Pancreas (tissue), 10 donors: ENCODE results near the gene S100A6. TPM values are rescaled to one million over a fixed set of nuclear protein-coding genes. Genes with fewer than 3 reads are reported as not detected.

Experiments used
- ATAC-seq, 4 donors: fragments of 200-7000 bp; cut with Tn5 transposase; one replicate each; pipeline versions ENCODE4 v1.8.0 to v1.9.1; 2020; ENCODE audit warnings: mild to moderate bottlenecking in 4 of 4, moderate library complexity in 4 of 4
- DNase-seq, 6 donors: peaks; one replicate each; pipeline ENCODE4 v3.0.0-alpha.2; 2020
- FAIRE-seq: peaks from 2 replicates; lab custom pipeline; 2012; peaks lifted over from hg19 to GRCh38; lab: Jason Lieb, UNC
- H3K27ac ChIP-seq, 4 donors: fragments of 200-600 bp; sonication (generic); 1 replicate in 3 of 4; 2 replicates in 1 of 4; pipeline versions ENCODE4 v1.5.0 to v1.8.0; 2020
- H3K27me3 ChIP-seq, 4 donors: fragments of 200-600 bp; one replicate each; pipeline ENCODE4 v1.8.0; 2021
- H3K36me3 ChIP-seq, 3 donors: fragments of 200-600 bp; sonication (generic) in 1 of 3; one replicate each; pipeline versions ENCODE4 v1.5.0 to v1.8.0; 2020 to 2021
- H3K4me1 ChIP-seq, 3 donors: fragments of 200-600 bp; one replicate each; pipeline ENCODE4 v1.8.0; 2021
- H3K4me3 ChIP-seq, 4 donors: fragments of 200-600 bp; sonication (generic) in 2 of 4; one replicate each; pipeline versions ENCODE4 v1.5.0 to v1.8.0; 2020 to 2021
- H3K9me3 ChIP-seq, 4 donors: fragments of 200-600 bp; one replicate each; pipeline ENCODE4 v1.8.0; 2021
- WGBS, 2 donors: extraction: QIAGEN DNeasy Blood & Tissue Kit; methylation state at CpG; one replicate each; pipeline ENCODE4 v1.1.7; 2013; 5-methylcytosine and 5-hydroxymethylcytosine counted together
- intact Hi-C, 3 donors: fragments of 100-400 bp; cut with DNase I; formaldehyde crosslinking; loops; one replicate each; pipeline versions ENCODE4 v1.11.1 to v1.14.2; 2022
- polyA plus RNA-seq, 2 donors: library from polyadenylated mRNA; stranded (reverse); fragments of 200-250 nt; gene quantifications; one replicate each; pipeline ENCODE4 v1.2.3, GENCODE V29; 2013
- total RNA-seq, 6 donors: library from RNA; stranded (reverse); fragmentation: NEBNext Ultra II Directional in 4 of 6; extraction: Animal tissue kit (Norgen Biotek cat#: 25700) in 4 of 6; gene quantifications; one replicate each; pipeline versions ENCODE4 v1.2.1 to v1.2.4, GENCODE V29; 2021 to 2023
- TF ChIP-seq, protein P1 (sequence below), 4 donors: fragments of 200-600 bp; sonication (generic) in 3 of 4; IDR thresholded peaks; one replicate each; pipeline versions ENCODE4 v1.5.0 to v1.8.0; 2021; ENCODE audit warnings: antibody characterized with exemption in 4 of 4
- donor health status: healthy with polysubstance abuse.
- donor health status: DM: no; HTN: no; CAD: no; lungs with moderate emphysema.
- donor health status: DM: no; HTN: no; CAD: no.
- donor health status: control.
- donor health status: control.
- donor health status: Bipolar disorder and iron deficiency.
- donor health status: DM: yes; HTN: yes; CAD: no.
- donor health status: DM: no; HTN: no; CAD: no.
- donor health status: DM: no; HTN: no; CAD: no.
- donor health status: DM: yes; HTN: yes; CAD: no.

Gene S100A6
- total and polyA plus RNA-seq, 8 donors: 21.4 to 495 (median 105) TPM

GRCh38 chr1:153552335-153552734, 16.5 kb upstream of the S100A6 start:
- 86 to 88% methylated on average over 8 of the region's 8 CpGs for WGBS, 2 donors
- FAIRE-seq: no peak

GRCh38 chr1:153550827-153551500, 15.2 kb upstream of the S100A6 start:
- Histone ChIP-seq H3K4me1 (peaks cover 0 to 7% (median 0%) of the 10 kb centered on the region in 3 donors), H3K36me3 (no peaks in the 10 kb centered on the region), H3K4me3 (no peak overlapping the region), H3K27me3 (no peaks in the 10 kb centered on the region), H3K9me3 (no peaks in the 10 kb centered on the region), H3K27ac (no peak overlapping the region)
- FAIRE-seq: no peak
- no peak for ATAC-seq
- TF ChIP-seq, protein P1, sequence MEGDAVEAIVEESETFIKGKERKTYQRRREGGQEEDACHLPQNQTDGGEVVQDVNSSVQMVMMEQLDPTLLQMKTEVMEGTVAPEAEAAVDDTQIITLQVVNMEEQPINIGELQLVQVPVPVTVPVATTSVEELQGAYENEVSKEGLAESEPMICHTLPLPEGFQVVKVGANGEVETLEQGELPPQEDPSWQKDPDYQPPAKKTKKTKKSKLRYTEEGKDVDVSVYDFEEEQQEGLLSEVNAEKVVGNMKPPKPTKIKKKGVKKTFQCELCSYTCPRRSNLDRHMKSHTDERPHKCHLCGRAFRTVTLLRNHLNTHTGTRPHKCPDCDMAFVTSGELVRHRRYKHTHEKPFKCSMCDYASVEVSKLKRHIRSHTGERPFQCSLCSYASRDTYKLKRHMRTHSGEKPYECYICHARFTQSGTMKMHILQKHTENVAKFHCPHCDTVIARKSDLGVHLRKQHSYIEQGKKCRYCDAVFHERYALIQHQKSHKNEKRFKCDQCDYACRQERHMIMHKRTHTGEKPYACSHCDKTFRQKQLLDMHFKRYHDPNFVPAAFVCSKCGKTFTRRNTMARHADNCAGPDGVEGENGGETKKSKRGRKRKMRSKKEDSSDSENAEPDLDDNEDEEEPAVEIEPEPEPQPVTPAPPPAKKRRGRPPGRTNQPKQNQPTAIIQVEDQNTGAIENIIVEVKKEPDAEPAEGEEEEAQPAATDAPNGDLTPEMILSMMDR (IDR thresholded peaks at IDR 0.05): no peak
- peak in 1 of 6 donors; percentile 24 for DNase-seq
- intact Hi-C loops: no loop called here
- WGBS, 2 donors: 81 to 87% methylated on average over 10 of the region's 10 CpGs

More at GRCh38 chr1:153552335-153552734, 16.5 kb upstream of the S100A6 start:
- TF ChIP-seq, protein P1 (IDR thresholded peaks at IDR 0.05): no peak
- no peak overlapping the region for H3K4me3 ChIP-seq
- no peak for DNase-seq
- ATAC-seq: no peak
- no peaks in the 10 kb centered on the region for H3K36me3 ChIP-seq
- H3K27me3 ChIP-seq: no peaks in the 10 kb centered on the region
- intact Hi-C loops: no loop called here
- H3K9me3 ChIP-seq: no peaks in the 10 kb centered on the region
- H3K4me1 ChIP-seq: peaks cover 0 to 7% (median 0%) of the 10 kb centered on the region in 3 donors
- no peak overlapping the region for H3K27ac ChIP-seq

DNA sequence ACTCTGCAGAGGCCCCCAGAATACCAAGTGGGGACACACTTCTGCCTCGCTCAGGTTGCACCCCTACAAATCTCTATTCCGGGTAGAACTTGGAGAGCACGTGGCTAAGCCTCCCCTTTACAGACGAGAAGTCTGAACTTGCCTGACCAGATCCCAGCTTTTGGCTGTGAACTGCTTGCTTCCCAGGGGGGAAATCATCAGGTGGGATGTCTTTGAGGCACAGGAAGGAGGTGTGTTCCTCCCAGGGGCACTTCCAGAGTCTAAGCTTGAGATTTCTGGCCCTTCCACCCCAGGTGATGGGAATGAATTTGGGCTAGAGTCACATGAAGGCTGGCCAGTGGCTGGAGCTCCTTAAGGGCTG, 14.6 kb upstream of the S100A6 start:
- DNase-seq: peak in 1 of 6 donors; percentile 6
- no peak for ATAC-seq
- Histone ChIP-seq H3K27ac (no peak overlapping the region), H3K4me3 (no peak overlapping the region), H3K9me3 (no peaks in the 10 kb centered on the region), H3K4me1 (peaks cover 0 to 8% (median under 1%) of the 10 kb centered on the region in 3 donors), H3K27me3 (no peaks in the 10 kb centered on the region), H3K36me3 (no peaks in the 10 kb centered on the region)
- intact Hi-C loops: no loop called here
- WGBS, 2 donors: 85 to 91% methylated on average over 4 of the region's 4 CpGs
- TF ChIP-seq, protein P1 (IDR thresholded peaks at IDR 0.05): no peak
- no peak for FAIRE-seq

DNA sequence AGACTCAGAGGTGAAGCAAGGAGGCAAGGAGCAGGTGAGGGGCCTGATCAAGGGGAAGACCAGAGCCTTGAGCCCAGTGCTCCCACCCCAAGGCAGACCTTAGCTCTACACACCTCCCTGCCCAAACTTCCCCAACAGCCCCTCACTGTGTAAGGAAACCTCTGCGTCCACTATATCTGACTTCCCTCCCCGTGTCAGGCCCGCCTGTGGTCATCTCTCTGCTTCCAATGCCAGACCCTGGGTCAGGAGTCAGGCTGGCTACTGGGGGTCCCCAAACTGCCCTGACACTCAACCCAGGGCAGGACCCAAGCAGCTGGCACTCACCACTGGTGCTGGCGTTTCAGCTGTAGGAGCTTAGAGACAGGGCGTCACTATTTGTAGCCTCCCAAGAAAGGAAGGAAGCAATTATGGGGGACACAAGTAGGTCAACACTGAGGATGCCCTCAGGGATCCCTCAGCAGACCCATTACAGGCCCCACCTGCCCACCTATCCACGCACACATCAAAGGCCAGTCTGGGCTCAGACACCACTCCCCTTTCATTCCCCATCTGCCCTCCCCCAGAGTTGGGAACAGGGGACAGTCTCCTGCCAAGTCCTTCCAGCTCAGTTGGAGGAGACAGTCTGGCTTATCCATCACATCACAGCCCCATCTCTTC, 14.1 kb upstream of the S100A6 start:
- intact Hi-C loops: no loop called here
- peak overlapping the region in 2 of 4 donors; percentile 17 to 55 for H3K27ac ChIP-seq
- ATAC-seq: no peak
- 84 to 88% methylated on average over 6 of the region's 6 CpGs for WGBS, 2 donors
- DNase-seq: peak in 1 of 6 donors; percentile 30
- peaks cover 0 to 13% (median 5%) of the 10 kb centered on the region in 3 donors for H3K4me1 ChIP-seq
- no peaks in the 10 kb centered on the region for H3K9me3 ChIP-seq
- no peaks in the 10 kb centered on the region for H3K27me3 ChIP-seq
- no peaks in the 10 kb centered on the region for H3K36me3 ChIP-seq
- TF ChIP-seq, protein P1 (IDR thresholded peaks at IDR 0.05): no peak
- H3K4me3 ChIP-seq: no peak overlapping the region
- FAIRE-seq: no peak
